ENCODE results near the gene CADM2.

The CADM2 gene

GRCh38 chr3:84985795-84986194 lies 27.0 kb downstream of the CADM2 start:
- Mint-ChIP-seq H3K9me3 (no peaks in the 10 kb centered on the region), H3K36me3 (ENCODE audit: low read depth) (no peaks in the 10 kb centered on the region), H3K27ac (no peak overlapping the region), H3K4me3 (no peak overlapping the region), H3K27me3 (ENCODE audit: low read depth) (no peaks in the 10 kb centered on the region), H3K4me1 (peaks cover 17% of the 10 kb centered on the region)
- no peak for TF ChIP-seq CTCF (IDR thresholded peaks at IDR 0.05; ENCODE audit: unreplicated experiment in 3 of 3)

- no peak for TF ChIP-seq CTCF (IDR thresholded peaks at IDR 0.05; ENCODE audit: unreplicated experiment in 3 of 3)
- peaks cover 17% of the 10 kb centered on the region for H3K4me1 Mint-ChIP-seq
- no peaks in the 10 kb centered on the region for H3K36me3 Mint-ChIP-seq (ENCODE audit: low read depth)
- H3K9me3 Mint-ChIP-seq: no peaks in the 10 kb centered on the region
- H3K27ac Mint-ChIP-seq: peak overlapping the region in 2 of 3 experiments; percentile 4 to 5
- H3K27me3 Mint-ChIP-seq (ENCODE audit: low read depth): no peaks in the 10 kb centered on the region
- no peak overlapping the region for H3K4me3 Mint-ChIP-seq
Observed at GRCh38 chr3:84987706-84988504, 29.1 kb downstream of the CADM2 start.

GRCh38 chr3:84989102-84989501 lies 30.3 kb downstream of the CADM2 start:
- Mint-ChIP-seq H3K36me3 (ENCODE audit: low read depth) (no peaks in the 10 kb centered on the region), H3K27me3 (ENCODE audit: low read depth) (no peaks in the 10 kb centered on the region), H3K9me3 (no peaks in the 10 kb centered on the region), H3K4me3 (no peak overlapping the region), H3K27ac (no peak overlapping the region), H3K4me1 (peaks cover 17% of the 10 kb centered on the region)
- TF ChIP-seq CTCF (IDR thresholded peaks at IDR 0.05; ENCODE audit: unreplicated experiment in 3 of 3): no peak

- no peak for TF ChIP-seq CTCF (IDR thresholded peaks at IDR 0.05; ENCODE audit: unreplicated experiment in 3 of 3)
Observed at GRCh38 chr3:84991422-84991900, 32.7 kb downstream of the CADM2 start.

GRCh38 chr3:84993956-84994355 lies 35.2 kb downstream of the CADM2 start:
- no peak overlapping the region for H3K4me3 Mint-ChIP-seq
- no peaks in the 10 kb centered on the region for H3K27me3 Mint-ChIP-seq (ENCODE audit: low read depth)
- H3K36me3 Mint-ChIP-seq (ENCODE audit: low read depth): no peaks in the 10 kb centered on the region
- H3K27ac Mint-ChIP-seq: no peak overlapping the region
- H3K4me1 Mint-ChIP-seq: no peaks in the 10 kb centered on the region
- no peaks in the 10 kb centered on the region for H3K9me3 Mint-ChIP-seq
- TF ChIP-seq CTCF (IDR thresholded peaks at IDR 0.05; ENCODE audit: unreplicated experiment in 3 of 3): no peak

More at GRCh38 chr3:84991422-84991900, 32.7 kb downstream of the CADM2 start:
- Mint-ChIP-seq H3K27me3 (ENCODE audit: low read depth) (no peaks in the 10 kb centered on the region), H3K36me3 (ENCODE audit: low read depth) (no peaks in the 10 kb centered on the region), H3K4me3 (no peak overlapping the region), H3K27ac (no peak overlapping the region), H3K4me1 (peaks cover 17% of the 10 kb centered on the region), H3K9me3 (no peaks in the 10 kb centered on the region)

GRCh38 chr3:84998545-84998944 lies 39.8 kb downstream of the CADM2 start:
- no peak for TF ChIP-seq CTCF (IDR thresholded peaks at IDR 0.05; ENCODE audit: unreplicated experiment in 3 of 3)
- no peak overlapping the region for H3K27ac Mint-ChIP-seq
- H3K27me3 Mint-ChIP-seq (ENCODE audit: low read depth): no peaks in the 10 kb centered on the region
- no peaks in the 10 kb centered on the region for H3K9me3 Mint-ChIP-seq
- H3K36me3 Mint-ChIP-seq (ENCODE audit: low read depth): no peaks in the 10 kb centered on the region
- no peak overlapping the region for H3K4me3 Mint-ChIP-seq
- H3K4me1 Mint-ChIP-seq: no peaks in the 10 kb centered on the region
